ENCODE results near the gene STAT3. TPM values are rescaled to one million over a fixed set of nuclear protein-coding genes. Genes with fewer than 3 reads are reported as not detected.
A peak's percentile ranks its signal among the peaks of the same experiment; 100 is the strongest.
"Not testable (repeated sequence)": the region's sequence is repeated elsewhere in the genome, so short reads cannot be mapped to it uniquely, and the experiment has no call there.

STAT3 gene
- total RNA-seq, 2 experiments from 2014 or later, result 114 to 121 TPM

GRCh38 chr17:42391439-42391838 is 3.2 kb upstream of the STAT3 start:
- not testable (repeated sequence) for H3K9me3 Mint-ChIP-seq; H3K27ac Mint-ChIP-seq; H3K36me3 Mint-ChIP-seq (ENCODE audit: low read depth); H3K27me3 Mint-ChIP-seq; DNase-seq; H3K4me3 Mint-ChIP-seq
- ChIA-PET CTCF (interaction anchor here (1.0 to 1.9 kb wide), 4 partner anchors 11 to 93 kb away, joined by 3 to 16 read pairs (median 6); no protein-coding TSS in a partner anchor), POLR2A (interaction anchor here (0.6 kb wide), 1 partner anchor 1886 kb away, joined by 3 read pairs; no protein-coding TSS in a partner anchor)
- peaks cover 46% of the 10 kb centered on the region for H3K4me1 Mint-ChIP-seq

DNA sequence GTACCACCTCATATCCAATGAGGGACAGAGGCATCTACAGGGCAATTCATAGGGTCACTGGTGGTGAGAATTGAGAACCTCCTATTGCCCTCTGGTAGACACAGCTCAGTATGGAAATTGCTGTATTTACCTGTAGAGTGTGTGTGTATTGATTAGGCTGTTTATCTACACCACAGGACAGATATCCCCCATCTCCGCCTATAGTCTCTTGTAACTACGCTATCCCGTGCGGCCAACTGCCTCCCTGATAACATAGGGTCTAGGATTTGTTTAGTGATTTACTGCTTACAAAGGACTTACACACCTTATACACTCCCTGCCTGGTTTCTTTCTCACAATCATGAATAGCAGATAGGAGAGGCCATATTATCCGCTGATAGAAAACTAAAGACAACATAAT is 1.7 kb upstream of the STAT3 start:
- H3K4me1 Mint-ChIP-seq, result peaks cover 56% of the 10 kb centered on the region
- ChIA-PET POLR2A (no interaction called here), CTCF (interaction anchor here (1.0 to 3.4 kb wide), 4 partner anchors 12 to 208 kb away, joined by 3 to 50 read pairs (median 6); no protein-coding TSS in a partner anchor)
- H3K4me3 Mint-ChIP-seq, result peak overlapping the region; percentile 57
- H3K27me3 Mint-ChIP-seq, result no peaks in the 10 kb centered on the region
- peak overlapping the region; percentile 100 for H3K27ac Mint-ChIP-seq
- H3K9me3 Mint-ChIP-seq, result no peaks in the 10 kb centered on the region
- peaks cover 11% of the 10 kb centered on the region for H3K36me3 Mint-ChIP-seq (ENCODE audit: low read depth)
- DNase-seq, result no peak

GRCh38 chr17:42389135-42389417 is 834 bp upstream of the STAT3 start:
- peaks cover 14% of the 10 kb centered on the region for H3K36me3 Mint-ChIP-seq (ENCODE audit: low read depth)
- H3K27me3 Mint-ChIP-seq, result no peaks in the 10 kb centered on the region
- H3K4me3 Mint-ChIP-seq, result peak overlapping the region; percentile 97
- H3K27ac Mint-ChIP-seq, result peak overlapping the region; percentile 100
- ChIA-PET POLR2A (interaction anchor here (0.5 to 1.7 kb wide), 6 partner anchors 10 to 575 kb away, joined by 3 to 9 read pairs (median 3); no protein-coding TSS in a partner anchor), CTCF (interaction anchor here (0.9 to 3.4 kb wide), 10 partner anchors 8 to 290 kb away, joined by 3 to 50 read pairs (median 4); no protein-coding TSS in a partner anchor)
- H3K4me1 Mint-ChIP-seq, result peaks cover 54% of the 10 kb centered on the region
- no peaks in the 10 kb centered on the region for H3K9me3 Mint-ChIP-seq
- DNase-seq, result no peak

- peaks cover 14% of the 10 kb centered on the region for H3K36me3 Mint-ChIP-seq (ENCODE audit: low read depth)
- H3K4me3 Mint-ChIP-seq, result peak overlapping the region; percentile 97
- DNase-seq, result peak; percentile 36
- H3K27me3 Mint-ChIP-seq, result no peaks in the 10 kb centered on the region
- CTCF ChIA-PET, result interaction anchor here (0.8 to 3.4 kb wide), 9 partner anchors 9 to 291 kb away, joined by 3 to 50 read pairs (median 4); no protein-coding TSS in a partner anchor
- POLR2A ChIA-PET, result interaction anchor here (0.5 to 1.7 kb wide), 11 partner anchors 9 to 457 kb away, joined by 3 to 9 read pairs (median 3); no protein-coding TSS in a partner anchor
- H3K4me1 Mint-ChIP-seq, result peaks cover 54% of the 10 kb centered on the region
- no peaks in the 10 kb centered on the region for H3K9me3 Mint-ChIP-seq
- peak overlapping the region; percentile 100 for H3K27ac Mint-ChIP-seq
Measured at GRCh38 chr17:42387661-42388380, 421 bp downstream of the STAT3 start.

DNA sequence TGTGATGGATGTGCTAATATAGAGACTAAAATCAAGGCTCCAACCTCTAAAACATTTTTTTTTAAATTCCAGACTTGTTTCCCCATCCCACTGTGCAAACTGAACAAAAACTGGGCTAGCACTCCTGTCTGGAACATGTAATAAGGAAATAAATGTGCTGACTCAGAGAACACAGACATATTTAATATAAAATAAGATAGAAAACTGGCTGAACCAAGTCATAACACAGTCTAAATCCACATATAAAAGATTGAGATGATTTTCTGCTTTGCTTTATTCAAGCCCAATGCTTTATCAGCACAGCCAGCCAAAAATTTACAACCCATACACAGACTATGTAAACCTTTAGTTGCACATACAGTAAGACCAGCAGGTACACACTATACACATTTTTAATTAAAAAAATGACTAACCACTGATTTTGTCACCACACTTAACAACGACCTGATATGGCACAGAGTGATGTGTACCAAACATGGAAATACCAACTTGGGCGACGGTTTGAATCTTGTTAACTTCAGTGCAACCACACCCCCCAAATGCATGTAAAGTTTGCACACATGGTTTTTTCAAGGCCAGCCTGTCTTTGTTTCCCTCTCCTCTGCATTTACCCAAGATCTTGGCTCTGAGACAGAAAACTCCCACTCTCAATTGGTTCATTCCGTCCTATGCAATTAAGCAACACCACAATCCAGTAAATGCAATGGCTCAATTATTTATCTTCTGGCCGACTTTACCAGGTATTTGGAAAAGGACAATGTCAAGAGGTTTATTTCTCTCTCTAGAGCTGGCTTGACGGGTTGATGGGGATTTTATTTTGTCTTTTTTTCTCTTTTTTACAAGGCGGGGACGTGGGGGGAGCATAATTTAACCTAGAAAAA is 1.2 kb downstream of the STAT3 start:
- H3K36me3 Mint-ChIP-seq (ENCODE audit: low read depth), result peaks cover 14% of the 10 kb centered on the region
- peak overlapping the region; percentile 97 for H3K4me3 Mint-ChIP-seq
- no peaks in the 10 kb centered on the region for H3K27me3 Mint-ChIP-seq
- POLR2A ChIA-PET, result interaction anchor here (0.6 kb wide), 2 partner anchors 10 to 51 kb away, joined by 3 to 4 read pairs; no protein-coding TSS in a partner anchor
- H3K27ac Mint-ChIP-seq, result peak overlapping the region; percentile 100
- CTCF ChIA-PET, result interaction anchor here (3.4 kb wide), 1 partner anchor 15 kb away, joined by 50 read pairs; no protein-coding TSS in a partner anchor
- H3K4me1 Mint-ChIP-seq, result peaks cover 56% of the 10 kb centered on the region
- H3K9me3 Mint-ChIP-seq, result no peaks in the 10 kb centered on the region
- peak; percentile 27 for DNase-seq

DNA sequence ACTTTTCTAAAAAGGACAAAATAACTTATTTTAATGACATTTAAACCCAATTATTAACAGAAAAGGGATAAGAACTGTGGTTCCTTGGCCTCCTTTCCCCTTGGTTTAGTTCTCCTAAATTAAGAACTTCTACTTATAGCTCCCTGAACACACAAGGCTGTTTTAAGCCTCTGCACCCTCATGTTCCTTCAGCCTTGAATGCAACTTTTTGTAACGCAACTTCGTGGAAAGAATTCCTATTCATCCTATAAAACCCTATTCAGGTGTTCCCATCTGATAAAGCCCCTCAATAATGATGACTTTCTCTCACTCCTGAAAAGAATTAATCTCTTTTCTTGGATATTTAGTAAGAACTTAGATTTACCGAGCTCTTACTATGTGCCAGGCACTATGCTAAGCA is 6.3 kb downstream of the STAT3 start:
- DNase-seq, result no peak
- Mint-ChIP-seq H3K9me3 (no peaks in the 10 kb centered on the region), H3K36me3 (ENCODE audit: low read depth) (peaks cover 14% of the 10 kb centered on the region), H3K27ac (peak overlapping the region; percentile 58), H3K4me1 (peaks cover 69% of the 10 kb centered on the region), H3K4me3 (no peak overlapping the region), H3K27me3 (no peaks in the 10 kb centered on the region)
- ChIA-PET POLR2A (no interaction called here), CTCF (no interaction called here)

GRCh38 chr17:42380935-42381334 is 7.3 kb downstream of the STAT3 start:
- no peak for DNase-seq
- H3K9me3 Mint-ChIP-seq, result no peaks in the 10 kb centered on the region
- H3K4me1 Mint-ChIP-seq, result peaks cover 62% of the 10 kb centered on the region
- CTCF ChIA-PET, result interaction anchor here (0.8 kb wide), 1 partner anchor 18 kb away, joined by 3 read pairs; no protein-coding TSS in a partner anchor
- peaks cover 11% of the 10 kb centered on the region for H3K36me3 Mint-ChIP-seq (ENCODE audit: low read depth)
- no peaks in the 10 kb centered on the region for H3K27me3 Mint-ChIP-seq
- H3K27ac Mint-ChIP-seq, result no peak overlapping the region
- H3K4me3 Mint-ChIP-seq, result no peak overlapping the region
- POLR2A ChIA-PET, result no interaction called here

- Mint-ChIP-seq H3K36me3 (ENCODE audit: low read depth) (peaks cover 4% of the 10 kb centered on the region), H3K27ac (peak overlapping the region; percentile 84), H3K4me1 (peaks cover 60% of the 10 kb centered on the region), H3K4me3 (peak overlapping the region; percentile 78), H3K9me3 (no peaks in the 10 kb centered on the region), H3K27me3 (no peaks in the 10 kb centered on the region)
- POLR2A ChIA-PET, result no interaction called here
- CTCF ChIA-PET, result interaction anchor here (0.5 to 1.4 kb wide), 2 partner anchors 20 to 28 kb away, joined by 3 to 7 read pairs; no protein-coding TSS in a partner anchor
- DNase-seq, result no peak
Measured at GRCh38 chr17:42378959-42379594, 9.2 kb downstream of the STAT3 start.

GRCh38 chr17:42378359-42378958 is 9.8 kb downstream of the STAT3 start:
- H3K36me3 Mint-ChIP-seq (ENCODE audit: low read depth), result peaks cover 8% of the 10 kb centered on the region
- peak overlapping the region; percentile 84 for H3K27ac Mint-ChIP-seq
- ChIA-PET CTCF (interaction anchor here (0.5 to 1.4 kb wide), 2 partner anchors 20 to 28 kb away, joined by 3 to 7 read pairs; no protein-coding TSS in a partner anchor), POLR2A (no interaction called here)
- no peaks in the 10 kb centered on the region for H3K27me3 Mint-ChIP-seq
- peak overlapping the region; percentile 78 for H3K4me3 Mint-ChIP-seq
- H3K4me1 Mint-ChIP-seq, result peaks cover 60% of the 10 kb centered on the region
- no peaks in the 10 kb centered on the region for H3K9me3 Mint-ChIP-seq
- DNase-seq, result no peak

DNA sequence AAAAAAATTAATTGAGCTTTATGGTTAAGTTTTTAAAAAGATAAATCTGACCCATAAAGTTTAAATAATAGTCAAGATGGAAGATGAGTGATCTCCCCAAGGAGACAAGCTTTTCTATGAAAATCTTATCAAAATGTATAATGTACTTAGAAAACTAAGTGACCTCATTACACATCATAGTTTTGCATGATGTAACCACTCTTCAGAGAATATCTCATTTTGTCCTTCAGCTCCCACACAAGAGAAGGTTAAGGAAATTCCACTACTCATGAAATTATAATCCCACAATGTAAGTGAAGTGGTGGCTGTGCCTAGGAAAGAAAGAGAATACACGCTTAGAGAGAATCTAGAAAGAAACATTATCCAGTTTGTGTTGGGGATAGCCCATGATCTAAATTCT is 14.3 kb downstream of the STAT3 start:
- CTCF ChIA-PET, result interaction anchor here (0.7 to 1.3 kb wide), 5 partner anchors 11 to 168 kb away, joined by 3 to 5 read pairs (median 3); no protein-coding TSS in a partner anchor

GRCh38 chr17:42372142-42372541 is 16.1 kb downstream of the STAT3 start:
- DNase-seq, result no peak
- Mint-ChIP-seq H3K27me3 (no peaks in the 10 kb centered on the region), H3K27ac (no peak overlapping the region), H3K4me1 (peaks cover 51% of the 10 kb centered on the region), H3K36me3 (ENCODE audit: low read depth) (peaks cover 25% of the 10 kb centered on the region), H3K9me3 (no peaks in the 10 kb centered on the region), H3K4me3 (no peak overlapping the region)
- ChIA-PET POLR2A (interaction anchor here (1.1 kb wide), 1 partner anchor 16 kb away, joined by 3 read pairs; the partner anchor contains the start of gene STAT3), CTCF (interaction anchor here (0.6 to 1.1 kb wide), 3 partner anchors 34 to 60 kb away, joined by 3 to 4 read pairs (median 4); no protein-coding TSS in a partner anchor)

More for the DNA sequence above, 14.3 kb downstream of the STAT3 start:
- H3K4me1 Mint-ChIP-seq, result peaks cover 51% of the 10 kb centered on the region
- POLR2A ChIA-PET, result interaction anchor here (0.6 kb wide), 1 partner anchor 33 kb away, joined by 3 read pairs; no protein-coding TSS in a partner anchor
- peaks cover 23% of the 10 kb centered on the region for H3K36me3 Mint-ChIP-seq (ENCODE audit: low read depth)
- DNase-seq, result no peak
- H3K27ac Mint-ChIP-seq, result peak overlapping the region; percentile 19
- no peaks in the 10 kb centered on the region for H3K9me3 Mint-ChIP-seq
- no peaks in the 10 kb centered on the region for H3K27me3 Mint-ChIP-seq
- no peak overlapping the region for H3K4me3 Mint-ChIP-seq
